Stimulated activated CD8-positive, alpha-beta memory T cell treated with anti-CD3 and anti-CD28 coated beads, Interleukin-4, amount 100 ng/mL, for 4 hours (primary cell): ENCODE data around the gene CCDC160.
"Not testable (repeated sequence)": the region's sequence is repeated elsewhere in the genome, so short reads cannot be mapped to it uniquely, and the experiment has no call there.

Source experiments
- DNase-seq, 2 donors: peaks; one replicate each; pipeline ENCODE4 v3.0.0-alpha.2; 2020; ENCODE audit warnings: low read depth in 2 of 2, low spot score in 1 of 2

Gene CCDC160

DNA sequence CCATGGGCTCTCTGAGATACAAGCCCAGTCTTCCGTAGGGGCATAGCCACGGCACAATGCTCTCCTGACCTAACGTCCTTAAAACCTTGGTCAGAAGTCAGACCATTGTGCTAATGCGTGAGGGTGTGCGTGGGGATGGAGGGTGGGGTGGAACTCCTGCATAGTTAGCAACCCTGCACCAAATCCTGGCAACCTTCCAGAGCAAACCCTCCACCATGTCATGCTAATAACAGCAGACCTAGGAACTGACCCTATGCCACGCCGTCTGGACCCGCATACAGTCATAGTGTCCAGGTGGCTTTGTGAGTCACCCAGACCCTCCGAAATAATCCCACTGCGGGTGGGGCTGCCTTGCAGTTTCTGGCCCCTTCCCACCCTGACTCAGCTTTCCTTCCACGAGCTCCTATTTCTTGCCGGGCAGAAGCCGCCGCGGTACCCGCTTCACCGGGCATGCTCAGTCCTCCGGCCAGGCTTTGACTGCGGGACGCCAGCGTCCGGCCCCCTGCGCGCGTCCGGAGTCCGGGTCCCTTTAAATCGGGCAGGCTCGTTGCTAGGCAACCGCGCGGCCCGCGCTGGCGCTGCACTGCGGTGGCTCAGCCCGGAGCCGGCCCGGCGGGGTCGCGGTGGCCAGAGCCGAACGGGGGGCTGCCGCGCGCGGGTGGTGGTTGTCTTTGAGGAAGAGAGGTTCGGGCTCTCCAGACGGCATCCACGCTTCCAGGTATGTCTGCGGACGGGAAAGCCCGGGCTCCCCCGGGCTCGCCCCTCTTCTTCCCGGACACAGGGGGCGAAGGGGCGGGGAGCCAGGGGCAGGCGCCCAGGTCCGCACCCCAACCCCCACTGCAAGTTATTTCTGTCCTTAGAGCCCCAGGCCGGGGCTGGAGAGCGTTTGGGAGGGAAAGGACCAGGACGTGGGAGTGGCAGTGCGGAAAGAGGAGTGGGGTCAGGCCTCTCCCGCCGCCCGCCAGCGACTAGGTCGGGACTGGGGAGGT, at the start of gene CCDC160:
CCDC160 (plus strand) TSS at position 557 of the 989 bp plus-strand sequence. CDS start 7,619 bp downstream, outside the sequence.
- no peak for DNase-seq

DNA sequence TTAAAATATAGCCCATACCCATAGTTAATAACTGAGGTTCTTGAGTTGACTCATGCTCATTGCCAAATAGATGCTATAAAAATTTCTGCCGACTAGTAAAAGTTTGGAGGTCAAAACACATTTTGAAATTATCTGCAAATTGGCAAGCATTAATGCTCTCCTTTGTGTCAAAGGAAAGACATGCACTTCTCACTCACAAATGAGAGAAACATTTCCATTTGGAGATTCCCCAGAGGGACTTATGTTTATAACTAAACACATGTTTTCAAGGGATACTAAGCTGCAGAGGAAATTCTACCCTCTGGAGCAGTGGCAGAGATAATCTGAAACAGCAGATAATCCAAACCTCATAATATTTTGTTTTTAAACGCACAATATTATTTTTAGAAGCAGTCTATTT, 45.7 kb upstream of the CCDC160 start:
- no peak for DNase-seq

DNA sequence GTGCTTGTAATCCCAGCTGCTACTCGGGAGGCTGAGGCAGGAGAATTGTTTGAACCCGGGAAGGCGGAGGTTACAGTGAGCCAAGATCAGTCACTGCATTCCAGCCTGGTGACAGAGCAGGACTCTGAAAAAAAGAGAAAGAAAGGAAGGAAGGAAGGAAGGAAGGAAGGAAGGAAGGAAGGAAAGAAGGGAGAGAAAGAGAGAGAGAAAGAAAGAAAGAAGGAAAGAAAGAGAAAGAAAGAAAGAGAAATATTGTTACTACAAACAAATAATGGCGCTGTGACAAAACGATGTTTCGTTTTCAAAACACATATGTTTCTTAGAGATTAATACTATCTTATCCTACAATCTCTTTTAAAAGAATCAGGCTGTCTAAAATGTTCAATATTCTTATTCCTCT, 42.1 kb upstream of the CCDC160 start:
- DNase-seq, result no peak

DNA sequence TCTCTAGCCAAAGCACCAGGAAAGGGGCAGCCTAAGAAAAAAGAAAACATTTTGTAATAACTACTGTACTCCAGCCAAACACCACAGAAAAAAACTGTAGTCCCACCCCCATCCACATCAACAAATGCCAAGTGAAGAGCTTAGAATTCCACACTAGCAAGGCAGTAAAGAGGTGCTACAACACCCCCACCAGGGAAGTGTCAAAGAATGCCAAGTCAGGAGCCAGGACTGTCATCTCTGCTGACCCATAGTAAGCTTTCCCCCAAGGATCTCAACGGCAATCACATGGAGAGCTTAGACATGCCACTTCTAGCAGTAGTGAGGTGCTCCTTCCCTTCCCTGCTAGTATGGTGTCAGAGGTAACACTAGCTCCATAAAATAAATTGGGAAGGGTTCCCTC, 34.4 kb upstream of the CCDC160 start:
- no peak for DNase-seq

DNA sequence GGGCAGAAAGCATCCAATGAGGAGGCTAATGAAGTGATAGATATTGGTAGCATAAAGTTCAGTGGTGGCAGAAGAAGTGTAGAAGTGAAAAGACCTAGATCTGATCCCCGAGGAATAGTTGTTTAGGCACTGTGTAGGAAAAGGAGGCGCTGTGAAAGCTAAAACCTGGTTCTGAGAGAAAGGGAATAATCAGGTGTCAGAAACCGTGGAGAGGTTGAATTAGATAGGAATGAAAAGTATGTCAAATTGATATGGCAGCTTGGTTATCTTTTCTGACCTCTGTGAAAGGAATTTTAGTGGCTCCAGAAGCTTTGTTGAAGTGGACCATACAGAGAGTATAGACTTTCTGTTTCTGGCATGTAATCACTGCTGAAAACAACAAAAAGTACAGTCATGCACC, 30.8 kb upstream of the CCDC160 start:
- DNase-seq, result no peak

DNA sequence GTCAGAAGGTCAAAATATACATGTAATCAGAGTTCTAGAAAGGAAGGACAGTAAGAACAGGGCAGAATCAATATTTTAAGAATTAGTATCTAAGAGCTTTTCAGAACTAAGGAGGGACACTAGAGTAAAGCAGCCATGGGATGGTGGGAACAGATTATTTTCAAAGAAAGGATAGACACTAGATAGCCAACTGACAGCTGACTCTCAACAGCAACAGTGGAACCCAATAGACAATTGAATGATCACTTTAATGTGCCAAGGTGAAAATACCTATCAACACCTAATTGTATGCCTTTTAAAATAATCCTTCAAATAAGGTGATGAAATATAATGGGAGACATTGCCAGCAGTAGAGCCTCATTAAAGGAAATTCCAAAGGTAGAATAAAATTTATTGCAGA, 26.5 kb upstream of the CCDC160 start:
- no peak for DNase-seq

DNA sequence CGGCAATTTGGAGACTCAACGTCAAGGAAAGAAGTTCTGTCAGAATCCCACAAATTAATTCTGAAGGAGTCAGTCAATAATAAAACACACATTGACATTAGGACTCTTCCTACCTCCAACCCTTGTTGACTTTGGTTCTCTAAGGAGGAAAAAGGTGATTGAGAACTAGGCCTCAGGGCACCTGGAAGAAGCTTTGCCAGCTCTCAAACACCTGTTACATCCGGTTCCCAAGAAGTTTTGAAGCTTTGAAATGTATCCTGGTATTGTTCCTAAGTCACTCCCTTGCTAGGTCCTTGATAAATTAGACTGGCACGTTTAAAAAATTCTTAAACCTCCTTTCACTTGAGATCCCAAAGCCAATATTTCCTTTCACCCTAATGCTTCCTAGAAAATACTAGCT, 1.7 kb upstream of the CCDC160 start:
- no peak for DNase-seq

DNA sequence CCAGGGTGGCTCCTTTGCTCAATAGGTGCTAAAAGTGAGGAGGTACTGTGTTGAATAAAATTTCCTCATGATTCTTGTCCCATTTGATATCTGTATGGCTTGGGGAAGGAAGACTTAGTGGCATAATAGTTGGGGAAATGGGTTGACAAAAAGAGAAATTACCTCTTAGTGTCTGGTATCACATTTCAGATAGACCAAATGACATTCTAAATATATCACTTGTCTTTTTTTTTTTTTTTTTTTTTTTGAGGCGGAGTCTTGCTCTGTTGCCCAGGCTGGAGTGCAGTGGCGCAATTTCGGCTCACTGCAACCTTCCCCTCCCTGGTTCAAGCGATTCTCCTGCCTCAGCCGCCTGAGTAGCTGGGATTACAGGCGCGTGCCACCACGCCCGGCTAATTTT, 1.2 kb downstream of the CCDC160 start:
- not testable (repeated sequence) for DNase-seq

DNA sequence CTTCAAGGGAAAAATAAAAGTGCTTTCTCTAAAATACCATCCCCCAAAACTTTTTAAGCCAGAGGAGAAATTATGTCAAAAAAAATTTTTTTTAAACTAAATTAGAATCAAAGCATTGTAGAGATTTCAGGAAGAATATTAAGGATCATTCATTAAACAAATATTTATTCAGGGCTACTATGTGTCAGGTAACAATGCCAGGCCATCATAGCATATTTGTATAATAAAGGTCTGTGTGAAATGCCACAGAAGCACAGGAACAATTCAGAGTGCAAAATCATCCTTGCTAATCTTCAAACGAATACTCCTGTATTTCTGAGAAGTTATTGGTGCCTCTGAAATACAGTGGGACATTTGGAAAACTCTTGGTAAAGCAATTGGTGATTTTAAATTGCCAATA, 2.0 kb downstream of the CCDC160 start:
- DNase-seq, result no peak

DNA sequence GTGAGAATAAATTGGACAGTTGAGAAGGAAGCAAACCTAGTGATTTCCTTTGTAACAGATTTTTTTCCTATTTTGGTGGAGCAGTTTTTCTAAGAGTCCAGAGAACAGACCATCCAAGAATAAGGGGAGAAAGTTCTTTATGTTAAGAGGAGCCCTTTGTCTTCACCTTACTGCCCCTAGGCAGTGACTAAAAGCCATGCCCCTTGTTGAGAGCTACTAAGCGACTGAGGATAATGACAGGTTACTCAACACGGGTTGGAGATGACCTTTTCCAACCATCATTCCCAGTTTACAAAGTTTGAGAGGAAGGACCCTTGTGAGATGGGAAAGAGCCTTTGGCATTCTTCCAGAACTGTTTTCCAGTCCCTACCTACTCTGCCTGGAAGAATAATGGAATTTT, 3.2 kb downstream of the CCDC160 start:
- no peak for DNase-seq

DNA sequence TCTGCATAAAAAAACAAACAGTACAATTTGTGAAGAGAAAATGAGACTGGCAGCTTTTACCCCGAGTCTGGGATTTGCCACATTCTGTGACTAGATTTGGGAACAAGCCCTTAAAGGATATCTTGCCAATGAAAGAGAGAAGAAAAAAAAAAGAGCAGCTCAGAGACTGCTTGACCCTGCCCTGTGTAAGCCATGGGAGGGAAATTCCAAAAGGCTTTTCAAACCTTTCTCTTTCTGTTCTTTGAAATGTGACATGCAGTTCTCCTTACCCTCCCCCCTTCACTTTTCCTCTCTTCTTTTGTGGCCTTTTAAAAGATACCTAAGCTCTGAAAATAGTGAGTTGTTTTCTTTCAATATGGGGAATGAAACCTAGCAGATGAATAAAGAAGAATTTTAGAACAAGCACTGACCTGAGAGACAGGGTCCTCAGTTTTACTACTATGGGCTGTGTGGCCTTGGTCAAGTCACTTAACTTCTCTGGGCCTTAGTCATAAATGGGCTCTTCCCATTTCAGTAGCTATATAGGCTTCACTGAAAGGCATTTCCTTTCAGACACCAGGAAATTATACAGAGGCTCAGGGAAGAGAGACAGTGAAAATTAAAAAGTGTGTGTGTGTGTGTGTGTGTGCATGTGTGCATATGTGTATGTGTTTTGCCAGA, 5.1 kb downstream of the CCDC160 start:
- DNase-seq, result no peak

DNA sequence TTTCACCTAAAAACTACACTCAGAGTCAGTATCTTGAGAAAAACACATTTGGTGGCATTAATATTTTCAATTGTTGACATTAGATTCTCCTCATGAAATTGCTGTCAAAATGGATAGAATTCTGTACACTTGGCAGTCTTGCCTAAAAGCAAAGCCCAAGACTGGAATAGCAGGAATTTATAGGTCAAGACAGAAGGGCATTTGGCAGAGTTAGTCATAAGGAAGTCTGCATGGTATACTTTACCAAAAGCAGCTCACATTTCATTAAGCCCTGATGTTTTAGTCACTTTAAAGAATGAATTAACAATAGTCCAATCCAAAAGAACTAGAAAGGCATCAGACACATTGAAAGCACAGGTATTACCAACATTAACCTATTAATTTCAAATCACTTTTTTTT, 7.1 kb downstream of the CCDC160 start:
- no peak for DNase-seq

DNA sequence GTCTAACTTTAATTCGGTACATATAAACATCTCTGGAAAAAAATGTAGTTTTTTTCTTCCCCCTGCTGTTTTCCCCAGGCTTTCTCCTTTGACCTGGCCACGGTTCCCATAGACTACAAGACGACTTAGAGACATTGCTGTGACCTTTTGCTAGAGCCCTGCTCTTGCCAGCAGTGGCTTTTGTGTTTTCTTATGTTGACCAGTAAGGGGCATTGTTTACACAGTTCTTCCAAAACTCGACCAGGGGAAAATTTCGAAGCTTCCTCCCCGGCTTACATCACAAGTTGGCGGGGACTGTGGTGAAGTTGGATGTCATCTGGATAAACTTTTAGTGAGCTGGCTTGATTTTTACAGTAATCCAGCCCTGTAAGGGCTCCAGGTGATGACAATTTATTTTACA, 9.3 kb downstream of the CCDC160 start:
- DNase-seq, result no peak

DNA sequence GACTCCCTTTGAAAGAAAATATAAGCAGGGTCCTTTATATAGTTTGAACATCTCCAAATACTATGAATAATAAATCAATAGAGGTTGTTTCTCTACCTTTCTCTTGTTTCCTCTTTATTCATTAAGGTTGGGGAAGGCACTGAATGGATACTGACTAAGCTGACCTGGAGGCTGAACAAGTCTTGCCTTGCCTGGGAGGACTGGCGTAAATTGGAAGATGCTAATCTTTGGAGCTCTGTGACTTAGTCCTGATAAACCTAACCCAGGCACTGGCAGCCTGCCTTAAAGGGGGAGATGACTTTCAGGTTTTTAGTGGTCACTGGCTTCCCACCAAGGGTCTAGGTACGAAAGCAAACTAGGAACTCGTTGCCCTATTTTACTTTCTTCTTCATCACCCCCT, 10.5 kb downstream of the CCDC160 start:
- DNase-seq, result no peak

DNA sequence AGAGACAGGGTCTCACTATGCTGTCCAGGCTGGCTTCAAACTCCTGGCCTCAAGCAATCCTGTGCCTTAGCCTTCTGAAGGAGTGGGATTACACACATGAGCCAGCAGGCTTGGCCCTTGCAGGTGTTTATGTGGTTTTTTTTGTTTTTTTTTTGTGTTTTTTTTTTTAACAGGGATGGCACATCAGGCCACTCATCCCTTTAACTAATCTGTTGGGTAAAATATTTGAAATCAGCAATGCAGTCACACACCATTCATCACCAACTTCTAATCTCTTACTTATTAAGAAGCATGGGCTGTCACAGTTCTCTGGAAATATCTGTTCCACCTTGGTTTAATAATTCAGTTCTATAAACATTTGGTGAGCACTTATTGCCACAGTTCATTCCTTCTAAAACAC, 12.3 kb downstream of the CCDC160 start:
- no peak for DNase-seq

DNA sequence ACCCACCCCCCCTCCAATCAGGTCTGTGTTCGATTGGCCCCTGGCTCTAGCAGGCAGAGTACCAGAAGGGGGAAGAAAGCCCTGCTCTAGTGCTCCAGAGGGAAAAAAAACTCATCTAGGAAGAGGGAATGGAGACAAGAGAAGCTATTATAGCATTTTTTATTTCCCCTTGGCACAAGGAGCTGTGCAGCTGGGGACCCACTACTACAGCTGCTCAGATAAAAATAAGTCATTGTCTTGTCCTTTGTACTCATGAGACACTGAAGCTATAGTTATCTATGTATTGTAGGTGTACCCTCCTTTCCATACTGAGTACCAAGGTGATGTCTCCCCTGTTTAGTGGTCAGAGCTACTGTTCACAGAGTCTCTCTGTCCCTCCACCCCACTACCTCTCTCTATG, 14.3 kb downstream of the CCDC160 start:
- DNase-seq, result no peak

DNA sequence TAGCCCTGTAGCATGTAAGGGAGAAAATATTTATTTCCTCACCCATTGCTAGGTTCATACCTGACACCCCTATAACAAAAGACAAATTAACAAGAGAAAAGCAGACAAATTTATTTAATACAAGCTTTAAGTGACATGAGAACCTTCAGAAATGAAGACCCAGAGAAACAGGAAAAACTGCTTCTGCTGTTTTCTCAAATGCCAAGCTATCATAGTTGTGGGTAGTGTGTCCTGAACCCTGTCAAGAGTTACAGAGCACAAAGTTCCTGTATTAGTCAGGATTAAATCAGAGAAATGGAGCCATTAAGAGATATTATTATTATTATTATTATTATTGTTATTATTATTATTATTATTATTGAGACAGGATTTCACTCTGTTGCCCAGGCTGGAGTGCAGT, 17.5 kb downstream of the CCDC160 start:
- DNase-seq, result no peak

DNA sequence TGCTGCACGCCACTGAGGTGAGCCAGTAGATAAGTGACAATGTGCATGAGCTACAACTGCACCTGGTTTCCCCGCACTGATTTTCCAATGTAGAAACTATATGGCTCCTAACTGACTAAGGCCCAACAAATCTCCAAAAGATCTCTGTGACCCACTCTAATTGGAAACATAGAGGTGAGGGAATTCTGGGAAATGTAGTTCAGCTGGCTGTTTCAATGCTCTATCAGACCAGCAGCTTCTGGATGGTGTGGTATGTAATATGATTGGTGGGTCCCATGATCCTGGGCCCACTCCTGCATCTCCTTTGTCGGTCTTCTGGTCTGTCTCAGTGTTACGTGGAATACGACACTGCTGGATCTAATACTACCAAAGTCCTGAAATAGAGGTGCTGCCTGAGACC, 18.6 kb downstream of the CCDC160 start:
- DNase-seq, result no peak

DNA sequence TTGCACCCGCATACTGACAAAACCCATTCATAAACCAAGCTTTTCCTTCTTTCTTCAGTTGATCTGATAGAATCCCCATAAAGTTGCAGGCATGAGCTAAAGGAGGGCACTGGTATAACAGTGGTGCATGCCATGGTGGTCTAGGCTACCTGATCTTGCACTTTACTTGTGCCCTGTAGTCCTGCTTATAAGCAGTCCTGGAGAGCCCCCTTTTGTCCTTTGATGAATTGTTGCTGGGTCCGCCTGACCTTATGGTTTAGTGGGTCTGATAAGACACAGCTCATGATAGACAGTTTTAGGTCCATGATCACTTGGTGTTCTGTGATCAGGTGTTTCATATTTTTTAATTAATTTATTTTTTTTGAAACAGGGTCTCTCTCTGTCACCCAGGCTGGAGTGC, 19.7 kb downstream of the CCDC160 start:
- no peak for DNase-seq

DNA sequence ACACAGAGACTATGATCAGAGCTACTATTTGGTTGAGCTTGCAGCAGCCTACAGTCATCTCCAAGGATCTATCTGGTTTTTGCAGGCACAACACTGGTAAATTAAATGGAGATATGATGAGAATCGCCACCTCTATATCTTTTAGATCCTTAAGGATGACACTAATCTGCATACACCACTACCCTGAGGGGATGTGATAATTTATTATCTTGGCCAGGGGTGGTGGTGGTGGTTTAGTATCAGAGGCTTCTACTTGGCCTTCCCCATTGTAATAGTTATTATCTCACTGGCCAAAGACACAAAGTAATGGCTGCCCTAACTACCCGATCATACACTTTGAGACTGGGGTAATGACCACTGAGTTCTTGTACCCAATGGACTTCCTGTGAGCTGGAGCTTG, 21.2 kb downstream of the CCDC160 start:
- no peak for DNase-seq

DNA sequence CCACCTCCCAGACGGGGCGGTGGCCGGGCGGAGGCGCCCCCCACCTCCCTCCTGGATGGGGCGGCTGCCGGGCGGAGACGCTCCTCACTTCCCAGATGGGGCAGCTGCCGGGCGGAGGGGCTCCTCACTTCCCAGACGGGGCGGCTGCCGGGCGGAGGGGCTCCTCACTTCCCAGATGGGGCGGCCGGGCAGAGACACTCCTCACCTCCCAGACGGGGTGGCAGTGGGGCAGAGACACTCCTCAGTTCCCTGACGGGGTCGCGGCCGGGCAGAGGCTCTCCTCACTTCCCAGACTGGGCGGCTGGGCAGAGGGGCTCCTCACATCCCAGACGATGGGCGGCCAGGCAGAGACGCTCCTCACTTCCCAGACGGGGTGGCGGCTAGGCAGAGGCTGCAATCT, 49.0 kb downstream of the CCDC160 start:
- not testable (repeated sequence) for DNase-seq

DNA sequence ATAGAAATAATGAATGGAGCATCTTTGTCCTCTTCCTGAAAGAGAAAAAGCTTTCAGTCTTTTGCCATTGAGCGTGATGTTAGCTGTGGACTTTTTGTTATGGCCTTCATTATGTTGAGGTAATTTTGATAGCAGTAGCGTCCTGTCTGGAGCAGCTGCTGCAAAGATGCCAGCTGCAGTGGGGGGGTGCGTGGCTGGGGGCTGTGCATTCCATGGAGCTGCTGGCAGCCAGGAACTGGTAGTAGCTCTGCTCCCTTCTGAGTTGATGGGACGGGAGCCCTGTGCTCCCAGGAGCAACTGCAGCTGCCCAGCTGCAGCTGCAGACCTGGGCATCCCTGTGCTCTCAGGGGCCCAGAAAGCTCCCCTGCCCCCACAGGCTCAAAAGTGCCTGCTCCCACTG, 50.4 kb downstream of the CCDC160 start:
- no peak for DNase-seq

DNA sequence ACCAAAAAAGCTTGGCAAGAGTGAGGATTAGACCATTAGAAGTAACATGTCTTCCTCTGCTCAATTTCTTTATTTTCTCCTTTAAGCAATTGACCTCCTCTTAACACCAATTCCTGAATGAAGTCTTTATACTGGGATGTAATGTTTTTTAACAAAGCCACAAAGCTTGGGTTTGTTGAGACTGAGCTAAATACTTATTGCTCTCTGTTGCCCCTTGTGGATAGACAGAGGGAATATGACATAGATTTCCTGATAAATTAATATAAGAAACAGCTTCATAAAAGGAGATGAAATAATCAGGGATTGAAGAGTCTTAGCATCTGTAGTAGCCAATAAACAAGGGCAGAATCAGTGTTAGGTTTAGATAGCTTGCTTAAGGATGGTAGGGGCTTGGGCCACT, 57.6 kb downstream of the CCDC160 start:
- DNase-seq, result no peak
